ENCODE data around the gene KAT6B.

The KAT6B gene

GRCh38 chr10:74967911-74968666, 141.7 kb downstream of the KAT6B start:
- DNase-seq (ENCODE audit: insufficient read length, low spot score): no peak
- no peak for FAIRE-seq
- no peak for TF ChIP-seq POLR2A (IDR thresholded peaks at IDR 0.05; ENCODE audit: low read depth, low read length)
- TF ChIP-seq TAF1 (IDR thresholded peaks at IDR 0.05; ENCODE audit: low read depth, low read length): no peak
- TF ChIP-seq POLR2AphosphoS5 (IDR thresholded peaks at IDR 0.05; ENCODE audit: low read depth, low read length): no peak
- no peak for TF ChIP-seq SPI1 (IDR thresholded peaks at IDR 0.05; ENCODE audit: low read depth, low read length)
- TF ChIP-seq PAX5 (IDR thresholded peaks at IDR 0.05; ENCODE audit: insufficient read depth, low read length, severe bottlenecking): no peak
- TF ChIP-seq POU2F2 (IDR thresholded peaks at IDR 0.05; ENCODE audit: low read depth, low read length): no peak

DNA sequence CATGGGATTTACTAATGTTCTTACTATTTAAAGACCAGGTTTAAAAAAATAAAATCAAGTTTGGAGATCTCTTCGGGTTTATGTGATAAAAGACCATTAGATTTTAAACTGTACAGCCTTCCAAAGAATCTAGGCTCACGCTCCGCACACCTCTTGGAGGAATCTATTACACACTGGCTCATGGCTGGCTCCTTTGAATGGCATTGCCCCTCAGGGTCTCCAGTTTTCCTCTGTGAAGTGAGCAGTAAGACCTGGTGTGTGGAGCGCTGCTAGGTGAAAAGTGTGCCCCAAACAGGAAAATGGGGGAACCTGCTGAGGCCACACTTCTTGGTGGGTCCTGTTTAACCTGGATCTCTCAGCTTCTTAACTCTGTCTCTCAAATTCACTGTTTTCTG, 142.3 kb downstream of the KAT6B start:
- no peak for TF ChIP-seq POLR2AphosphoS5 (IDR thresholded peaks at IDR 0.05; ENCODE audit: low read depth, low read length)
- no peak for TF ChIP-seq POU2F2 (IDR thresholded peaks at IDR 0.05; ENCODE audit: low read depth, low read length)
- no peak for TF ChIP-seq PAX5 (IDR thresholded peaks at IDR 0.05; ENCODE audit: insufficient read depth, low read length, severe bottlenecking)
- TF ChIP-seq POLR2A (IDR thresholded peaks at IDR 0.05; ENCODE audit: low read depth, low read length): no peak
- no peak for TF ChIP-seq SPI1 (IDR thresholded peaks at IDR 0.05; ENCODE audit: low read depth, low read length)
- TF ChIP-seq TAF1 (IDR thresholded peaks at IDR 0.05; ENCODE audit: low read depth, low read length): no peak
- DNase-seq (ENCODE audit: insufficient read length, low spot score) (no peak), FAIRE-seq (no peak)

DNA sequence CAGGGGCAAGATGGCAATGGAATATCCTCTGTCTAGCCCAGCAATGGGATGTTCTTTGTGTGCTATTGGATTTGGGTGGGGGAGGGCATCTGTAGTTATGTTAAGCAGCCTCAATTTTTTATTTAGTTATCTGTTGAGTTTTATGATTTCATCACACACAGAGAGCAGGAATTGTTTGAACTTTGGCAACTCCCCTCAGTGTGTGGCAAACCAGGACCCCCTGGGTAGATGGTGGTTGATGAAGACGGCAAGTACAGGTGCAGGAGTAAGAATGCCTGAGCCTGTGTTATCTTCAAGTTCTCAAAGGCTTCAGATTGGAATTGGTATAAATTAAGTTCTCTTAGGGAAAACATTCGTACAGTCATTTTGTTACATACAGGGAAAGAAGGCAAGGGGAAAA, 142.7 kb downstream of the KAT6B start:
- no peak for FAIRE-seq
- no peak for TF ChIP-seq POLR2AphosphoS5 (IDR thresholded peaks at IDR 0.05; ENCODE audit: low read depth, low read length)
- no peak for TF ChIP-seq SPI1 (IDR thresholded peaks at IDR 0.05; ENCODE audit: low read depth, low read length)
- no peak for TF ChIP-seq POLR2A (IDR thresholded peaks at IDR 0.05; ENCODE audit: low read depth, low read length)
- no peak for TF ChIP-seq PAX5 (IDR thresholded peaks at IDR 0.05; ENCODE audit: insufficient read depth, low read length, severe bottlenecking)
- TF ChIP-seq TAF1 (IDR thresholded peaks at IDR 0.05; ENCODE audit: low read depth, low read length): no peak
- no peak for DNase-seq (ENCODE audit: insufficient read length, low spot score)

DNA sequence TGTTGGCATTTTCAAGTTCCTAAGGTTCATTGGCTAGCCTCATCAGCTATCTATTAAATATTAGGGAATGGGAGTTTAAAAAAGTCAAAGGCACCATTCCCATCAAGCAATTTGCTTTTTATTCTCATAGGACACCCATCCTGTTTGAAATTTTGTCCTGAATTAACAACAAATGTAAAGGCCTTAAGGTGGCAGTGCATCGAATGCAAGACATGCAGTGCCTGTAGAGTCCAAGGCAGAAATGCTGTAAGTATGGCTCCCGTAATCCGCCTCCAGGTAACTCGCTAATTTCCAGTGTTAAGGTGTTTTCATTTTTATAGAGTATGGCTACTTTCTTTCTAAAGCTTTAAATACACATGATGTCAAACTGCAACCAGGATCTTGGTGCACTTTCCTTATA, 143.1 kb downstream of the KAT6B start:
- no peak for TF ChIP-seq POU2F2 (IDR thresholded peaks at IDR 0.05; ENCODE audit: low read depth, low read length)
- TF ChIP-seq SPI1 (IDR thresholded peaks at IDR 0.05; ENCODE audit: low read depth, low read length): no peak
- no peak for TF ChIP-seq TAF1 (IDR thresholded peaks at IDR 0.05; ENCODE audit: low read depth, low read length)
- FAIRE-seq: no peak
- DNase-seq (ENCODE audit: insufficient read length, low spot score): no peak

- FAIRE-seq: no peak
Measured at GRCh38 chr10:74973741-74974392, 147.5 kb downstream of the KAT6B start.

GRCh38 chr10:74975758-74976157, 149.4 kb downstream of the KAT6B start:
- no peak for DNase-seq (ENCODE audit: insufficient read length, low spot score)
- no peak for TF ChIP-seq POU2F2 (IDR thresholded peaks at IDR 0.05; ENCODE audit: low read depth, low read length)
- TF ChIP-seq POLR2AphosphoS5 (IDR thresholded peaks at IDR 0.05; ENCODE audit: low read depth, low read length): no peak
- TF ChIP-seq TAF1 (IDR thresholded peaks at IDR 0.05; ENCODE audit: low read depth, low read length): no peak
- TF ChIP-seq POLR2A (IDR thresholded peaks at IDR 0.05; ENCODE audit: low read depth, low read length): no peak
- no peak for TF ChIP-seq PAX5 (IDR thresholded peaks at IDR 0.05; ENCODE audit: insufficient read depth, low read length, severe bottlenecking)
- no peak for TF ChIP-seq SPI1 (IDR thresholded peaks at IDR 0.05; ENCODE audit: low read depth, low read length)
- no peak for FAIRE-seq

More at GRCh38 chr10:74973741-74974392, 147.5 kb downstream of the KAT6B start:
- TF ChIP-seq PAX5 (IDR thresholded peaks at IDR 0.05; ENCODE audit: insufficient read depth, low read length, severe bottlenecking) (no peak), TAF1 (IDR thresholded peaks at IDR 0.05; ENCODE audit: low read depth, low read length) (no peak), SPI1 (IDR thresholded peaks at IDR 0.05; ENCODE audit: low read depth, low read length) (no peak), POLR2AphosphoS5 (IDR thresholded peaks at IDR 0.05; ENCODE audit: low read depth, low read length) (no peak), POU2F2 (IDR thresholded peaks at IDR 0.05; ENCODE audit: low read depth, low read length) (no peak), POLR2A (IDR thresholded peaks at IDR 0.05; ENCODE audit: low read depth, low read length) (no peak)
- no peak for DNase-seq (ENCODE audit: insufficient read length, low spot score)

DNA sequence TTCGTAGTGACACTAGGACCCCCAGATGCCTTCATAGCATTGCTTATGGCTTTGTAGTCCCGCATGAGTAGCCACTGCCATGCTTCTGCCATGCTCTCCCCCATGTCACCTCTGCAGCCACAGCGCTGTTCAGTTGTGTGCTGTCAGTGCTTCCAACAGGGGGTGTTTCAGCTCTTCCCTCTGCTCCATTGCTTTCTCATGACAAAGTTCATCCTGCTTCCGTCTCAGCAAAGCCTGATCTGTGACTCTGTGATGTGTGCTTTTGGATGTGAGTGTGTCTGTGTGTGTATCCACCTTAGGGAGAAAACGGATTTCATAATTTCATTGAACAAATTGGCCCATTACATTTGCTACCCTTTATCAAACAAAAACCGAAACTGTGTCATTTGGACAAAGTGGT, 150.2 kb downstream of the KAT6B start:
- no peak for DNase-seq (ENCODE audit: insufficient read length, low spot score)
- TF ChIP-seq SPI1 (IDR thresholded peaks at IDR 0.05; ENCODE audit: low read depth, low read length) (no peak), TAF1 (IDR thresholded peaks at IDR 0.05; ENCODE audit: low read depth, low read length) (no peak), PAX5 (IDR thresholded peaks at IDR 0.05; ENCODE audit: insufficient read depth, low read length, severe bottlenecking) (no peak), POU2F2 (IDR thresholded peaks at IDR 0.05; ENCODE audit: low read depth, low read length) (no peak), POLR2AphosphoS5 (IDR thresholded peaks at IDR 0.05; ENCODE audit: low read depth, low read length) (no peak), POLR2A (IDR thresholded peaks at IDR 0.05; ENCODE audit: low read depth, low read length) (no peak)
- FAIRE-seq: peak; percentile 87

DNA sequence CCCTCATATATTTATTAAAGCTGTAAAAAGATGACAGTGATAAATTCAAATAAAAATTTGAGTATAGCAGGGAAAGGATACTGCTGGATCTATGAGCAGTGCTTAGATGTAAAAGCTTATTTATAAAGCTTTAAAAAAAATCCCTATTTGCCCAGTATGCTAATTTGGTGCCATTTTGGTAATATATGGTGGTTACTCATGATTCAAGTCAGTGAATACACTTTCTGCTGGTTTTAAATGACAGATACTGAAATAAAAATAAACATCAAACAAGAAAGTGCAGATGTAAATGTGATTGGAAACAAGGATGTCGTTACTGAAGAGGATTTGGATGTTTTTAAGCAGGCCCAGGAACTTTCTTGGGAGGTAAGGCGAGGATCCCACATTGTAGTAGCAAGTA, 150.7 kb downstream of the KAT6B start:
- DNase-seq (ENCODE audit: insufficient read length, low spot score) (no peak), FAIRE-seq (no peak)
- TF ChIP-seq SPI1 (IDR thresholded peaks at IDR 0.05; ENCODE audit: low read depth, low read length) (no peak), POLR2A (IDR thresholded peaks at IDR 0.05; ENCODE audit: low read depth, low read length) (no peak), POU2F2 (IDR thresholded peaks at IDR 0.05; ENCODE audit: low read depth, low read length) (no peak), PAX5 (IDR thresholded peaks at IDR 0.05; ENCODE audit: insufficient read depth, low read length, severe bottlenecking) (no peak), POLR2AphosphoS5 (IDR thresholded peaks at IDR 0.05; ENCODE audit: low read depth, low read length) (no peak), TAF1 (IDR thresholded peaks at IDR 0.05; ENCODE audit: low read depth, low read length) (no peak)

DNA sequence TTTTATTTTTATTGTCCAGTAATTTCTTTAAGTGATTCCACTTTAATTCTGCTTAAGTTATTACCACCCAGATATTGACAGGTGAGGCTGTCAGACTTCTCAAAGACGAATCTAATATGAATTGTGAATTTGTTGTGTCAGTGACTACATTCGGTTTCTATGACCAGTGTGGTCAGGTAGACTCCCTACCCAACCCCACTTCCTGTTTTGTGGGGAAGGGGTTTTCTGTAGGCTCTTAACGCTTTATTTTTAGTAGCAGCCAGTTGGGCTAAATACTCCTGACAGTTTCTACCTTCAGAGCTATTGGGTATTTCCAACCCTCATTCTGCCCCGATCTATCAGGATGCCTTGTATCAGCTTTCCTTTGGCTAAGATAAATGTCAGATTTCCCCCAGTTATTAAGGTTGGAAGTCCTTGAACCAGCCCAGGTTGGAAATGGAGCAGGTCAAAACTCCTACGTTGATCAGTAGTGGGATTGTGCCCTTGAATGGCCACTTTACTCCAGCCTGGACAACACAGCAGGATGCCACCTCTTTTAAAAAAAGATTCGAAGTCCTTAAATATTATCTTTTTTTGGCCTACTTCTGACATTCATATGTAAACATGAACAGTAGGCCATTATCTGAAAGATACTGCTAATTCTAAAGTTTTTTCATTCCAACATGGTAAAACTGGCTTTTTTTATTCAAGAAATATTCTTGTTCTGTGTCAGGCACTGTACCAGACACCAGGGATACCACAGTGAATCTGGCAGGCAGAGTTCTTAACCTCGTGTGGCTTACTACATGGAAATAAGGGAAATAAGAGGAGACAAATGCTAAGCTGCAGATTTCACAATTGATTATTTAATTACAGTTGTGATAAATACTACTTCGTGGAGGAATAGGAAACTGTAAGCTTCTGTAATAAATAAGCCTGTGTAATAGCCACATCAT, 151.8 kb downstream of the KAT6B start:
- peak; percentile 89 for FAIRE-seq
- DNase-seq (ENCODE audit: insufficient read length, low spot score): no peak
- TF ChIP-seq TAF1 (IDR thresholded peaks at IDR 0.05; ENCODE audit: low read depth, low read length) (no peak), POU2F2 (IDR thresholded peaks at IDR 0.05; ENCODE audit: low read depth, low read length) (peak; percentile 93), SPI1 (IDR thresholded peaks at IDR 0.05; ENCODE audit: low read depth, low read length) (peak; percentile 98), POLR2AphosphoS5 (IDR thresholded peaks at IDR 0.05; ENCODE audit: low read depth, low read length) (0 out of 2 replicates have a peak, but pooled peaks have one; percentile 55)

Data from GM12891 (cell line).